Neural progenitor cell (in vitro differentiated cells): ENCODE data around the gene TMEM106C. TPM values are rescaled to one million over a fixed set of nuclear protein-coding genes. Genes with fewer than 3 reads are reported as not detected.

Experiments used
- DNase-seq: peaks from one replicate; pipeline ENCODE4 v3.0.0-alpha.2; 2016; ENCODE audit warnings: low spot score
- H2AFZ ChIP-seq: fragments of 200-600 bp; sonication (generic); replicated peaks from 2 replicates; pipeline ENCODE4 v1.6.1; 2016; ENCODE audit warnings: antibody characterized with exemption
- H3F3A ChIP-seq: fragments of 200-600 bp; sonication (generic); 2 replicates; pipeline ENCODE4 v1.6.1; 2016; ENCODE audit warnings: antibody characterized with exemption, low read depth
- H3K27ac ChIP-seq: fragments of 200-600 bp; sonication (generic); 2 replicates; pipeline ENCODE4 v1.5.1; 2016; ENCODE audit warnings: mild to moderate bottlenecking
- H3K27me3 ChIP-seq: fragments of 200-600 bp; sonication (generic); 2 replicates; pipeline ENCODE4 v1.6.1; 2016; ENCODE audit warnings: mild to moderate bottlenecking, moderate library complexity
- H3K36me3 ChIP-seq: fragments of 200-600 bp; sonication (generic); 2 replicates; pipeline ENCODE4 v1.5.1; 2016
- H3K4me1 ChIP-seq: fragments of 200-600 bp; sonication (generic); 2 replicates; pipeline ENCODE4 v1.6.1; 2016; ENCODE audit warnings: mixed run types
- H3K4me2 ChIP-seq: fragments of 200-600 bp; sonication (generic); 2 replicates; pipeline ENCODE4 v1.6.1; 2016
- H3K4me3 ChIP-seq: fragments of 200-600 bp; sonication (generic); 2 replicates; pipeline ENCODE4 v1.5.1; 2016
- H3K79me2 ChIP-seq: fragments of 200-600 bp; sonication (generic); 2 replicates; pipeline ENCODE4 v1.6.1; 2016; ENCODE audit warnings: low read depth
- H3K9ac ChIP-seq: fragments of 200-600 bp; sonication (generic); 2 replicates; pipeline ENCODE4 v1.6.1; 2016
- H3K9me3 ChIP-seq: fragments of 200-600 bp; sonication (generic); 2 replicates; pipeline ENCODE4 v1.5.1; 2016; ENCODE audit warnings: low read depth
- H4K20me1 ChIP-seq: fragments of 200-600 bp; sonication (generic); 2 replicates; pipeline ENCODE4 v1.6.1; 2016; ENCODE audit warnings: low read depth
- H3K27ac Mint-ChIP-seq: 3 replicates; pipeline ENCODE4 v1.8.0; 2021; ENCODE audit warnings: mixed read lengths
- H3K27me3 Mint-ChIP-seq: 2 replicates; pipeline ENCODE4 v1.8.0; 2022; ENCODE audit warnings: low read depth, mild to moderate bottlenecking, inconsistent platforms, moderate library complexity, mixed read lengths; ENCODE audit not compliant: insufficient read depth
- H3K36me3 Mint-ChIP-seq: 3 replicates; pipeline ENCODE4 v1.8.0; 2021; ENCODE audit warnings: mixed read lengths
- H3K4me1 Mint-ChIP-seq: 3 replicates; pipeline ENCODE4 v1.8.0; 2021; ENCODE audit warnings: mixed read lengths
- H3K4me3 Mint-ChIP-seq: 3 replicates; pipeline ENCODE4 v1.8.0; 2021; ENCODE audit warnings: mild to moderate bottlenecking, moderate library complexity, mixed read lengths
- H3K9me3 Mint-ChIP-seq: 3 replicates; pipeline ENCODE4 v1.8.0; 2020; ENCODE audit warnings: mixed read lengths
- EZH2 ChIP-seq: fragments of 200-600 bp; sonication (generic); IDR thresholded peaks from 2 replicates; pipeline ENCODE4 v1.6.1; 2017; ENCODE audit warnings: antibody characterized with exemption, mild to moderate bottlenecking, moderate library complexity
- EZH2phosphoT487 ChIP-seq: fragments of 200-600 bp; sonication (generic); IDR thresholded peaks from 2 replicates; pipeline ENCODE4 v1.6.1; 2017; ENCODE audit warnings: antibody characterized with exemption
- total RNA-seq: library from RNA; depleted of rRNA; stranded (reverse); fragments of >200 nt; gene quantifications from 2 replicates; pipeline ENCODE4 v1.2.3, GENCODE V29; 2015; ENCODE audit warnings: low replicate concordance
- TF ChIP-seq, protein P1 (sequence below): fragments of 200-600 bp; sonication (generic); IDR thresholded peaks from 2 replicates; pipeline ENCODE4 v1.5.1; 2017; ENCODE audit warnings: antibody characterized with exemption, mild to moderate bottlenecking

TMEM106C gene
- total RNA-seq, 1 donor from 2014 or later: 87.5 TPM

DNA sequence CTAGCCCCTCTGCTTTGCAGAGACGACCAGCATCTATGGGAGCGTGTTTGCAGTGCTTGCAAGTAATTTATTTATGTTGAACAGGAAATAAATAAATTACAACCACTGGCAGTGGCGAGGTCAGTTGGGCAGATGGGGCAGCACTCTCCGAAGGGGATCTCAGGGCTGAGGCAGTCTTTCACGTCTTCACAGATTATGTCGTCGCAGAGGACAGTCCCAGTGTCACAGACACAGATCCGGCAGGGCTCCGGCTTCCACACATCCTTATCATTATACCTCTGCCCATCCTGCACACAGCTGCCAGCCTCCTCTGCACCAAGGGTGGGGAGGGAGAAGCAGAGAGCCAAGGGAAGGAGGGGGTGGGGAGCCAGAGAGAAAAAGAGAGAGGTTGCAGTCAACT is 36.4 kb downstream of the TMEM106C start:
- Histone ChIP-seq H2AFZ (no peak overlapping the region), H3K9ac (no peak overlapping the region), H3F3A (peaks cover 46% of the 10 kb centered on the region), H3K36me3 (peaks cover 18% of the 10 kb centered on the region), H3K9me3 (no peaks in the 10 kb centered on the region), H3K4me3 (no peak overlapping the region), H3K4me1 (peaks cover 29% of the 10 kb centered on the region), H3K27ac (no peak overlapping the region), H4K20me1 (peaks cover 58% of the 10 kb centered on the region), H3K4me2 (no peak overlapping the region), H3K79me2 (peaks cover 27% of the 10 kb centered on the region), H3K27me3 (peaks cover 77% of the 10 kb centered on the region)
- DNase-seq: no peak
- Mint-ChIP-seq H3K27me3 (peaks cover 1% of the 10 kb centered on the region), H3K27ac (no peak overlapping the region), H3K4me3 (no peak overlapping the region), H3K36me3 (peaks cover 41% of the 10 kb centered on the region), H3K4me1 (peaks cover 46% of the 10 kb centered on the region), H3K9me3 (no peaks in the 10 kb centered on the region)
- TF ChIP-seq EZH2 (no peak), EZH2phosphoT487 (no peak)
- TF ChIP-seq, protein P1, sequence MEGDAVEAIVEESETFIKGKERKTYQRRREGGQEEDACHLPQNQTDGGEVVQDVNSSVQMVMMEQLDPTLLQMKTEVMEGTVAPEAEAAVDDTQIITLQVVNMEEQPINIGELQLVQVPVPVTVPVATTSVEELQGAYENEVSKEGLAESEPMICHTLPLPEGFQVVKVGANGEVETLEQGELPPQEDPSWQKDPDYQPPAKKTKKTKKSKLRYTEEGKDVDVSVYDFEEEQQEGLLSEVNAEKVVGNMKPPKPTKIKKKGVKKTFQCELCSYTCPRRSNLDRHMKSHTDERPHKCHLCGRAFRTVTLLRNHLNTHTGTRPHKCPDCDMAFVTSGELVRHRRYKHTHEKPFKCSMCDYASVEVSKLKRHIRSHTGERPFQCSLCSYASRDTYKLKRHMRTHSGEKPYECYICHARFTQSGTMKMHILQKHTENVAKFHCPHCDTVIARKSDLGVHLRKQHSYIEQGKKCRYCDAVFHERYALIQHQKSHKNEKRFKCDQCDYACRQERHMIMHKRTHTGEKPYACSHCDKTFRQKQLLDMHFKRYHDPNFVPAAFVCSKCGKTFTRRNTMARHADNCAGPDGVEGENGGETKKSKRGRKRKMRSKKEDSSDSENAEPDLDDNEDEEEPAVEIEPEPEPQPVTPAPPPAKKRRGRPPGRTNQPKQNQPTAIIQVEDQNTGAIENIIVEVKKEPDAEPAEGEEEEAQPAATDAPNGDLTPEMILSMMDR: no peak

- Histone ChIP-seq H3K27ac (no peak overlapping the region), H3F3A (peaks cover 58% of the 10 kb centered on the region), H3K36me3 (peaks cover 13% of the 10 kb centered on the region), H3K27me3 (peaks cover 88% of the 10 kb centered on the region), H3K4me1 (peaks cover 39% of the 10 kb centered on the region), H3K4me3 (peak overlapping the region; percentile 66), H3K9ac (no peak overlapping the region), H3K79me2 (peaks cover 27% of the 10 kb centered on the region), H2AFZ (no peak overlapping the region), H4K20me1 (peaks cover 58% of the 10 kb centered on the region), H3K4me2 (peak overlapping the region; percentile 82), H3K9me3 (no peaks in the 10 kb centered on the region)
- H3K4me1 Mint-ChIP-seq: peaks cover 57% of the 10 kb centered on the region
- peak; percentile 84 for DNase-seq
- H3K4me3 Mint-ChIP-seq: peak overlapping the region; percentile 92
- peaks cover 6% of the 10 kb centered on the region for H3K27me3 Mint-ChIP-seq
- peaks cover 33% of the 10 kb centered on the region for H3K36me3 Mint-ChIP-seq
- H3K9me3 Mint-ChIP-seq: no peaks in the 10 kb centered on the region
- H3K27ac Mint-ChIP-seq: peak overlapping the region; percentile 60
- TF ChIP-seq EZH2phosphoT487: no peak
- TF ChIP-seq, protein P1: peak; percentile 10
Observed at GRCh38 chr12:48000878-48001504, 37.6 kb downstream of the TMEM106C start.

DNA sequence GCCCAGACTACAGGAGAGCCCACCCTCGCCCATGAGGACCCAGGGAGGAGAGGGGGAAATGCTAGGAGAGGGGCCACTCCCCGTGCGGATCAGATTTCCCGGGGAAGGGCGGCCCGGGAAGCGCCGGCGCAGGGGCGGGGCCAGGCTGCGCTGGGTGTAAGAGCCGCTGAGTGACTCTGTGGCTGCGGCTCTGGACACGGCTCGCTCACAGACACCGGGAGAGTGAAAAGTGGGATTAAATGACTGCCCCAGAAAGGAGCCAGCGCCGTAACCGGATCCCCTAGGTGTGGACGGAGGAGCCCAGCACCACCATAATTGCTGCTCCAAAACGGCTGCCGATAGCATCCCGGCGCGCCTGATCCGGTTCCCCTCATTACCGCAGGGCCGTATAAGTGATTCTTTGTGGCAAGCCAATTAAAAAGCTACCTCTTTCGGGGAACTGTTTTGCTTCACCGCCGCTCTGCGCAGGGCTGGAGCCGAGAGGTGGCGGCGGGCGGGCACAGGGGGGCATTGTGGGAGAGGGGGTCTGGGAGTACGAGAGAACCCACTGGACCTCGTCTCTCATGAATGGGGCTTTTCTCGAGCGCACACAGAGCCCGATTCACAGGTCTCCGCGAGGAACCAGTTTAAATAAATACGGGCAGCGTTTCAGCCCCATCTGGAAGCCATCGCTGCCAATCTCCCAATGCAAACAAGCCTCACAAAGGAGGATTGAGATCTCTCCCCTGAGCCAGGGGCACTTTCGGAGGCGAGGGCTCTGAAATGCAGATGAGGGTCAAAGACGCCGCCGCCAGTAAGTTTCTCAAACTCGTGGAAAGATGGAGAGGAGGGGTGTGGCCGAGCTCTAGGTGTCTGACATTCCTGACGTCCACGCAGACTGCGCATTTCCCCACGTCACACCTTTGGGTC is 38.4 kb downstream of the TMEM106C start:
- no peak overlapping the region for H2AFZ ChIP-seq
- H4K20me1 ChIP-seq: peaks cover 58% of the 10 kb centered on the region
- peak; percentile 90 for DNase-seq
- peaks cover 91% of the 10 kb centered on the region for H3K27me3 ChIP-seq
- no peak overlapping the region for H3K9ac ChIP-seq
- peaks cover 39% of the 10 kb centered on the region for H3K4me1 ChIP-seq
- peaks cover 10% of the 10 kb centered on the region for H3K27me3 Mint-ChIP-seq
- peak overlapping the region; percentile 66 for H3K4me3 ChIP-seq
- peaks cover 27% of the 10 kb centered on the region for H3K79me2 ChIP-seq
- no peak for TF ChIP-seq EZH2phosphoT487
- TF ChIP-seq EZH2: no peak
- TF ChIP-seq, protein P1: no peak
- H3K27ac ChIP-seq: no peak overlapping the region
- peaks cover 5% of the 10 kb centered on the region for H3K36me3 ChIP-seq
- H3K9me3 Mint-ChIP-seq: no peaks in the 10 kb centered on the region
- peaks cover 58% of the 10 kb centered on the region for H3K4me1 Mint-ChIP-seq
- H3K9me3 ChIP-seq: no peaks in the 10 kb centered on the region
- peaks cover 25% of the 10 kb centered on the region for H3K36me3 Mint-ChIP-seq
- H3F3A ChIP-seq: peaks cover 58% of the 10 kb centered on the region
- peak overlapping the region; percentile 60 for H3K27ac Mint-ChIP-seq
- H3K4me3 Mint-ChIP-seq: peak overlapping the region; percentile 92
- H3K4me2 ChIP-seq: peak overlapping the region; percentile 82
